HepG2 (cell line): ENCODE measurements around the gene SBDS.

Experiments
- EHMT2 ChIP-seq: fragments of 200-600 bp; sonication (generic); IDR thresholded peaks from 2 replicates; pipeline ENCODE4 v1.7.0; 2017; ENCODE audit warnings: antibody characterized with exemption, low read depth, low read length, borderline replicate concordance
- FOXC1 ChIP-seq: sonication (generic); formaldehyde crosslinking; IDR thresholded peaks from 2 replicates; pipeline ENCODE4 v1.8.0; 2022; ENCODE audit warnings: mild to moderate bottlenecking, missing genetic modification reagents, borderline replicate concordance
- NFE2L2 ChIP-seq: fragments of 150-350 bp; IDR thresholded peaks from 2 replicates; pipeline ENCODE4 v1.6.1; 2014; ENCODE audit warnings: low read length
- SAP130 ChIP-seq: IDR thresholded peaks from 2 replicates; pipeline ENCODE4 v1.6.1; 2016; ENCODE audit warnings: low read depth
- TGIF2 ChIP-seq: IDR thresholded peaks from 2 replicates; pipeline ENCODE4 v1.6.1; 2016; ENCODE audit warnings: control low read depth, missing compliant biosample characterization
- TF ChIP-seq, protein P1 (sequence below), 2 experiments: IDR thresholded peaks; 2 replicates each; pipeline ENCODE4 v1.6.1; 2011 to 2012; ENCODE audit warnings: low read length in 2 of 2, borderline replicate concordance in 1 of 2, low read depth in 1 of 2, mild to moderate bottlenecking in 1 of 2, moderate library complexity in 1 of 2
- TF ChIP-seq, protein P2 (sequence below): sonication (generic); formaldehyde crosslinking; IDR thresholded peaks from 2 replicates; pipeline ENCODE4 v1.4.0; 2020; ENCODE audit warnings: missing genetic modification reagents

DNA sequence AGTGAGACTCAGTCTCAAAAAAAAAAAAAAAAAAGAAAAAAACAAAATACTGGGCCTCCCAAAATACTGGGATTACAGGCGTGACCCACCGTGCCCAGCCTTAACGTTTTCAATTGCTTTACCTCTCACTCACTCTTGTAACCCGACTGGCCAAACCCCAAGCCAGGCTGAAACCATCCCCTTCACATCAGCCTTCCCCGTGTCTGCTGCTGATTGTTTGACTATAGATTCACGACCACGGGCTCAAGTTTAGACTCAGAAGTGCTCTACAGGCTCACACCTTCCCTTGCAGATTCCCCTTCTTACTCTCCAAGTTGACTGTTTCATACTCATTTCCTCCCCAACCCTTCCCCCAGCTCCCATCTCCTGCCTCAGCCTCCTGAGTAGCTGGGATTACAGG lies 23.6 kb upstream of the SBDS start:
- TF ChIP-seq FOXC1 (no peak), EHMT2 (no peak), TGIF2 (CRISPR knock-in tag) (no peak), NFE2L2 (no peak), SAP130 (CRISPR knock-in tag) (no peak)
- TF ChIP-seq, protein P1, sequence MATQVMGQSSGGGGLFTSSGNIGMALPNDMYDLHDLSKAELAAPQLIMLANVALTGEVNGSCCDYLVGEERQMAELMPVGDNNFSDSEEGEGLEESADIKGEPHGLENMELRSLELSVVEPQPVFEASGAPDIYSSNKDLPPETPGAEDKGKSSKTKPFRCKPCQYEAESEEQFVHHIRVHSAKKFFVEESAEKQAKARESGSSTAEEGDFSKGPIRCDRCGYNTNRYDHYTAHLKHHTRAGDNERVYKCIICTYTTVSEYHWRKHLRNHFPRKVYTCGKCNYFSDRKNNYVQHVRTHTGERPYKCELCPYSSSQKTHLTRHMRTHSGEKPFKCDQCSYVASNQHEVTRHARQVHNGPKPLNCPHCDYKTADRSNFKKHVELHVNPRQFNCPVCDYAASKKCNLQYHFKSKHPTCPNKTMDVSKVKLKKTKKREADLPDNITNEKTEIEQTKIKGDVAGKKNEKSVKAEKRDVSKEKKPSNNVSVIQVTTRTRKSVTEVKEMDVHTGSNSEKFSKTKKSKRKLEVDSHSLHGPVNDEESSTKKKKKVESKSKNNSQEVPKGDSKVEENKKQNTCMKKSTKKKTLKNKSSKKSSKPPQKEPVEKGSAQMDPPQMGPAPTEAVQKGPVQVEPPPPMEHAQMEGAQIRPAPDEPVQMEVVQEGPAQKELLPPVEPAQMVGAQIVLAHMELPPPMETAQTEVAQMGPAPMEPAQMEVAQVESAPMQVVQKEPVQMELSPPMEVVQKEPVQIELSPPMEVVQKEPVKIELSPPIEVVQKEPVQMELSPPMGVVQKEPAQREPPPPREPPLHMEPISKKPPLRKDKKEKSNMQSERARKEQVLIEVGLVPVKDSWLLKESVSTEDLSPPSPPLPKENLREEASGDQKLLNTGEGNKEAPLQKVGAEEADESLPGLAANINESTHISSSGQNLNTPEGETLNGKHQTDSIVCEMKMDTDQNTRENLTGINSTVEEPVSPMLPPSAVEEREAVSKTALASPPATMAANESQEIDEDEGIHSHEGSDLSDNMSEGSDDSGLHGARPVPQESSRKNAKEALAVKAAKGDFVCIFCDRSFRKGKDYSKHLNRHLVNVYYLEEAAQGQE (IDR thresholded peaks at IDR 0.05; ENCODE audit: borderline replicate concordance in 1 of 2, low read depth in 1 of 2, low read length in 2 of 2) = no peak
- TF ChIP-seq, protein P2, sequence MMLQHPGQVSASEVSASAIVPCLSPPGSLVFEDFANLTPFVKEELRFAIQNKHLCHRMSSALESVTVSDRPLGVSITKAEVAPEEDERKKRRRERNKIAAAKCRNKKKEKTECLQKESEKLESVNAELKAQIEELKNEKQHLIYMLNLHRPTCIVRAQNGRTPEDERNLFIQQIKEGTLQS (CRISPR knock-in tag) = no peak
